Measurements from ENCODE around the gene GPANK1. TPM values are rescaled to one million over a fixed set of nuclear protein-coding genes. Genes with fewer than 3 reads are reported as not detected.
A peak's percentile ranks its signal among the peaks of the same experiment; 100 is the strongest.

The GPANK1 gene
- total and polyA plus RNA-seq, 9 of the 15 experiments (the other 6 are each of a cell fraction or from before 2014, with no cell fraction given): 32.2 to 111 (median 46.3) TPM

DNA sequence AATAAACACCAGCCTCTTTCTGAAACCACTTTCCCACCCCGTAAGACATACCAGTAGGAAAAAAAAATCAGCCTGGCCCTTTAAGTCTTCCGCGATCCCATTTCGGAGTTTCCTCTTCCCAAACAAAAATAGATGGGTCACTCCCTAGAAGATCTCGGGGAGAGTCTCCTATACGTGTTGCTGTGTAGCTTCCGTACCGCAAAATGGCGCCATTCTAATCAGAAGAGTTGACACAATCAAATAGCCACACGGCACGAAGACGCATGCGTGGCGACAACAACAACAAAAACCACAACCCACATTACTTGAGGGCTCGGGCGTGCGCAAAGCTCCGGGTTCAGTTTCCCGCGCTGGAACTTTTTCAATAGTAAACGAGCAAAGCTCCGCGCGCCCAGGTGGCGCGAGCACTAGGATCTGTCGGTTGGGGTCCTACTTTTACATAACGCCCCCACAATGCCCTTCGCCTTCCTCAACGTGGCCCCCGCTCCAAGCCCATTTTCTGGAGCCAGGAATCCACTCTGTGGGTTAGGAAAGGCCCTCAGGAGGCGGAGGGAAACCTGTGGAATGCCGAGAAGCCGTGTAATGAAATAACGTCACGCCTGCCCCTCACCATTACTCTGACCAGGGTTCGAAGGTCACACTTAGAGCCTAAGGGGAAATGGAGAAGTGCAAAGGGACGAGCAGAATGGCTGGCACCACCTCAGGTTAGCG lies at the start of gene GPANK1 (continued):
- TF ChIP-seq ZC3H11A (IDR thresholded peaks at IDR 0.05; ENCODE audit: low read depth, low read length): peak; percentile 69; the same call in 1 of the 2 replicates
- TF ChIP-seq TRIM28 (IDR thresholded peaks at IDR 0.05): peak; percentile 46; the same call in 1 of the 2 replicates
- TF ChIP-seq, protein P1, sequence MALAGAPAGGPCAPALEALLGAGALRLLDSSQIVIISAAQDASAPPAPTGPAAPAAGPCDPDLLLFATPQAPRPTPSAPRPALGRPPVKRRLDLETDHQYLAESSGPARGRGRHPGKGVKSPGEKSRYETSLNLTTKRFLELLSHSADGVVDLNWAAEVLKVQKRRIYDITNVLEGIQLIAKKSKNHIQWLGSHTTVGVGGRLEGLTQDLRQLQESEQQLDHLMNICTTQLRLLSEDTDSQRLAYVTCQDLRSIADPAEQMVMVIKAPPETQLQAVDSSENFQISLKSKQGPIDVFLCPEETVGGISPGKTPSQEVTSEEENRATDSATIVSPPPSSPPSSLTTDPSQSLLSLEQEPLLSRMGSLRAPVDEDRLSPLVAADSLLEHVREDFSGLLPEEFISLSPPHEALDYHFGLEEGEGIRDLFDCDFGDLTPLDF (CRISPR knock-in tag; IDR thresholded peaks at IDR 0.05): peak; percentile 100
- TF ChIP-seq HCFC1 (IDR thresholded peaks at IDR 0.05; ENCODE audit: low read depth, low read length): peak; percentile 80
- TF ChIP-seq ZC3H8 (IDR thresholded peaks at IDR 0.05): peak; percentile 85
- TF ChIP-seq, protein P2, sequence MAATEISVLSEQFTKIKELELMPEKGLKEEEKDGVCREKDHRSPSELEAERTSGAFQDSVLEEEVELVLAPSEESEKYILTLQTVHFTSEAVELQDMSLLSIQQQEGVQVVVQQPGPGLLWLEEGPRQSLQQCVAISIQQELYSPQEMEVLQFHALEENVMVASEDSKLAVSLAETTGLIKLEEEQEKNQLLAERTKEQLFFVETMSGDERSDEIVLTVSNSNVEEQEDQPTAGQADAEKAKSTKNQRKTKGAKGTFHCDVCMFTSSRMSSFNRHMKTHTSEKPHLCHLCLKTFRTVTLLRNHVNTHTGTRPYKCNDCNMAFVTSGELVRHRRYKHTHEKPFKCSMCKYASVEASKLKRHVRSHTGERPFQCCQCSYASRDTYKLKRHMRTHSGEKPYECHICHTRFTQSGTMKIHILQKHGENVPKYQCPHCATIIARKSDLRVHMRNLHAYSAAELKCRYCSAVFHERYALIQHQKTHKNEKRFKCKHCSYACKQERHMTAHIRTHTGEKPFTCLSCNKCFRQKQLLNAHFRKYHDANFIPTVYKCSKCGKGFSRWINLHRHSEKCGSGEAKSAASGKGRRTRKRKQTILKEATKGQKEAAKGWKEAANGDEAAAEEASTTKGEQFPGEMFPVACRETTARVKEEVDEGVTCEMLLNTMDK (IDR thresholded peaks at IDR 0.05; ENCODE audit: borderline replicate concordance, insufficient read depth, low read depth, low read length, poor library complexity, severe bottlenecking): peak; percentile 5
- peak; percentile 56 for TF ChIP-seq HNRNPLL (IDR thresholded peaks at IDR 0.05; ENCODE audit: low read depth, low read length, poor library complexity, severe bottlenecking)
- TF ChIP-seq MTA2 (IDR thresholded peaks at IDR 0.05; ENCODE audit: low read depth): 0 out of 2 replicates have a peak, but pooled peaks have one; percentile 6
- peak; percentile 65; the same call in 1 of the 2 replicates for TF ChIP-seq MECOM (CRISPR knock-in tag; IDR thresholded peaks at IDR 0.05)
- peak; percentile 84 for TF ChIP-seq ZKSCAN1 (IDR thresholded peaks at IDR 0.05; ENCODE audit: low read depth, low read length)
- TF ChIP-seq, protein P3, sequence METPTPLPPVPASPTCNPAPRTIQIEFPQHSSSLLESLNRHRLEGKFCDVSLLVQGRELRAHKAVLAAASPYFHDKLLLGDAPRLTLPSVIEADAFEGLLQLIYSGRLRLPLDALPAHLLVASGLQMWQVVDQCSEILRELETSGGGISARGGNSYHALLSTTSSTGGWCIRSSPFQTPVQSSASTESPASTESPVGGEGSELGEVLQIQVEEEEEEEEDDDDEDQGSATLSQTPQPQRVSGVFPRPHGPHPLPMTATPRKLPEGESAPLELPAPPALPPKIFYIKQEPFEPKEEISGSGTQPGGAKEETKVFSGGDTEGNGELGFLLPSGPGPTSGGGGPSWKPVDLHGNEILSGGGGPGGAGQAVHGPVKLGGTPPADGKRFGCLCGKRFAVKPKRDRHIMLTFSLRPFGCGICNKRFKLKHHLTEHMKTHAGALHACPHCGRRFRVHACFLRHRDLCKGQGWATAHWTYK (CRISPR knock-in tag; IDR thresholded peaks at IDR 0.05): peak; percentile 74; the same call in 1 of the 2 replicates
- TF ChIP-seq CBFB (CRISPR knock-in tag; IDR thresholded peaks at IDR 0.05): peak; percentile 98
- TF ChIP-seq MAZ (CRISPR knock-in tag; conservative IDR thresholded peaks at IDR 0.05 in 1 of 2, IDR thresholded peaks at IDR 0.05 in 1 of 2): peak in 1 of 2 experiments; percentile 79; a peak in 3 of 4 replicates
- TF ChIP-seq NBN (IDR thresholded peaks at IDR 0.05; ENCODE audit: low read depth): 0 out of 2 replicates have a peak, but pooled peaks have one; percentile 14
- TF ChIP-seq EP400 (IDR thresholded peaks at IDR 0.05): no peak
- TF ChIP-seq, protein P4, sequence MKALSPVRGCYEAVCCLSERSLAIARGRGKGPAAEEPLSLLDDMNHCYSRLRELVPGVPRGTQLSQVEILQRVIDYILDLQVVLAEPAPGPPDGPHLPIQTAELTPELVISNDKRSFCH (CRISPR knock-in tag; IDR thresholded peaks at IDR 0.05): no peak
- TF ChIP-seq, protein P4 (tag; IDR thresholded peaks at IDR 0.05): peak; percentile 31
- no peak for TF ChIP-seq SAFB2 (IDR thresholded peaks at IDR 0.05; ENCODE audit: borderline replicate concordance, low read depth, low read length, severe bottlenecking)
- TF ChIP-seq GABPB1 (CRISPR knock-in tag; IDR thresholded peaks at IDR 0.05): peak; percentile 47; the same call in 1 of the 2 replicates
- TF ChIP-seq HDAC8 (tag; IDR thresholded peaks at IDR 0.05): peak; percentile 81; the same call in 1 of the 2 replicates
- TF ChIP-seq NR4A1 (CRISPR knock-in tag; IDR thresholded peaks at IDR 0.05): peak; percentile 28; the same call in 1 of the 2 replicates
- peak; percentile 67; the same call in 1 of the 2 replicates for TF ChIP-seq NR4A1 (tag; IDR thresholded peaks at IDR 0.05)
- peak; percentile 40 for TF ChIP-seq ERF (CRISPR knock-in tag; IDR thresholded peaks at IDR 0.05)
- TF ChIP-seq NFIC (IDR thresholded peaks at IDR 0.05): no peak
- TF ChIP-seq NFYB (IDR thresholded peaks at IDR 0.05; ENCODE audit: extremely low read depth, insufficient read length): no peak
